Dedifferentiated amniotic fluid mesenchymal stem cell (primary cell): Measurements from ENCODE around the gene TUBA1B.

Experiments used
- DNase-seq: peaks from one replicate; pipeline ENCODE4 v3.0.0-alpha.2; 2016; ENCODE audit errors: extremely low spot score

The TUBA1B gene

GRCh38 chr12:49091056-49091835, 39.9 kb downstream of the TUBA1B start:
- DNase-seq = no peak

GRCh38 chr12:49089821-49090773, 41.1 kb downstream of the TUBA1B start:
- DNase-seq = no peak

GRCh38 chr12:49088932-49089330, 42.3 kb downstream of the TUBA1B start:
- DNase-seq = no peak

GRCh38 chr12:49088150-49088931, 42.9 kb downstream of the TUBA1B start:
- DNase-seq = peak; percentile 82

- DNase-seq = peak; percentile 20
Measured at GRCh38 chr12:49086116-49086515, 45.1 kb downstream of the TUBA1B start.

GRCh38 chr12:49084438-49084837, 46.8 kb downstream of the TUBA1B start:
- DNase-seq = no peak

- DNase-seq = no peak
Measured at GRCh38 chr12:49079793-49080192, 51.4 kb downstream of the TUBA1B start.
